H1 (cell line): ENCODE data around the gene RASSF4. TPM values are rescaled to one million over a fixed set of nuclear protein-coding genes. Genes with fewer than 3 reads are reported as not detected.
A peak's percentile ranks its signal among the peaks of the same experiment; 100 is the strongest.

Source experiments
- CTCF ChIA-PET: fragments of 300-600 bp; sonication (Branson Sonifier 250); formaldehyde crosslinking; loops from one replicate; lab custom pipeline; 2021; ENCODE audit not compliant: partially characterized antibody; lab: Charles Lee
- POLR2A ChIA-PET: fragments of 300-600 bp; sonication (Branson Sonifier 250); formaldehyde crosslinking; loops from one replicate; lab custom pipeline; 2021; ENCODE audit warnings: inconsistent platforms; ENCODE audit not compliant: partially characterized antibody; lab: Charles Lee
- DNase-seq, 2 experiments: peaks; one replicate each; pipeline versions ENCODE4 v3.0.0 to v3.0.0-alpha.2; 2010 to 2022; ENCODE audit warnings: low spot score in 2 of 2, low read depth in 1 of 2, mixed read lengths in 1 of 2
- FAIRE-seq: peaks from 2 replicates; lab custom pipeline; 2011; peaks lifted over from hg19 to GRCh38; lab: Jason Lieb, UNC
- H2AFZ ChIP-seq: 2 replicates; pipeline ENCODE4 v1.8.1; 2012; ENCODE audit warnings: low read length, inconsistent platforms
- H2AK5ac ChIP-seq: 2 replicates; pipeline ENCODE4 v1.6.1; 2013; ENCODE audit warnings: low read depth, low read length
- H2BK120ac ChIP-seq: replicated peaks from 2 replicates; pipeline ENCODE3; 2013; ENCODE audit warnings: low read depth, low read length, inconsistent platforms
- H2BK12ac ChIP-seq: 2 replicates; pipeline ENCODE4 v1.6.1; 2013; ENCODE audit warnings: low read depth, low read length
- H2BK15ac ChIP-seq: 2 replicates; pipeline ENCODE4 v1.6.1; 2013; ENCODE audit warnings: low read length
- H2BK20ac ChIP-seq: 2 replicates; pipeline ENCODE4 v1.6.1; 2013; ENCODE audit warnings: low read length
- H2BK5ac ChIP-seq: 2 replicates; pipeline ENCODE4 v1.6.1; 2013; ENCODE audit warnings: low read depth, low read length
- H3K14ac ChIP-seq: 2 replicates; pipeline ENCODE4 v1.6.1; 2013; ENCODE audit warnings: inconsistent platforms; ENCODE audit not compliant: insufficient read length
- H3K18ac ChIP-seq: 2 replicates; pipeline ENCODE4 v1.6.1; 2013; ENCODE audit warnings: low read length; ENCODE audit errors: extremely low read depth
- H3K23ac ChIP-seq: 2 replicates; pipeline ENCODE4 v1.6.1; 2013; ENCODE audit warnings: inconsistent platforms; ENCODE audit not compliant: insufficient read length
- H3K23me2 ChIP-seq: 2 replicates; pipeline ENCODE4 v1.6.1; 2013; ENCODE audit warnings: low read depth, low read length
- H3K27ac ChIP-seq: 2 replicates; pipeline ENCODE4 v1.6.1; 2011; ENCODE audit warnings: low read depth, low read length, inconsistent platforms
- H3K27me3 ChIP-seq, 4 experiments: replicated peaks in 1 of 4; 1 replicate in 1 of 4; 2 replicates in 3 of 4; pipeline versions ENCODE4 v1.6.1 to v1.8.1; 2011 to 2013; ENCODE audit warnings: low read length in 3 of 4, mild to moderate bottlenecking in 3 of 4, inconsistent platforms in 2 of 4, mixed read lengths in 2 of 4, moderate library complexity in 1 of 4; ENCODE audit not compliant: control insufficient read depth in 3 of 4, insufficient read depth in 3 of 4; ENCODE audit errors: extremely low read depth in 1 of 4
- H3K36me3 ChIP-seq, 4 experiments: 2 replicates each; pipeline versions ENCODE4 v1.6.1 to v1.8.1; 2011 to 2013; ENCODE audit warnings: mild to moderate bottlenecking in 4 of 4, low read length in 3 of 4, moderate library complexity in 2 of 4, control low read depth in 1 of 4, inconsistent platforms in 1 of 4; ENCODE audit not compliant: insufficient read depth in 4 of 4, control insufficient read depth in 2 of 4
- H3K4ac ChIP-seq: replicated peaks from 2 replicates; pipeline ENCODE3; 2013; ENCODE audit warnings: low read length, low read depth, mixed read lengths, inconsistent platforms; ENCODE audit not compliant: insufficient read length
- H3K4me1 ChIP-seq, 4 experiments: replicated peaks in 1 of 4; 1 replicate in 1 of 4; 2 replicates in 3 of 4; pipeline versions ENCODE4 v1.6.1 to v1.8.1; 2011 to 2013; ENCODE audit warnings: low read length in 3 of 4, inconsistent platforms in 2 of 4, mixed read lengths in 1 of 4; ENCODE audit not compliant: insufficient read depth in 4 of 4, control insufficient read depth in 3 of 4
- H3K4me2 ChIP-seq, 2 experiments: 2 replicates each; pipeline versions ENCODE4 v1.6.1 to v1.8.1; 2011 to 2013; ENCODE audit warnings: low read depth in 2 of 2, low read length in 2 of 2, control low read depth in 1 of 2, inconsistent platforms in 1 of 2, mild to moderate bottlenecking in 1 of 2; ENCODE audit not compliant: insufficient read depth in 1 of 2
- H3K4me3 ChIP-seq, 4 experiments: fragments of 200-600, 300-600 bp in 1 of 4; sonication (generic), shearing (Covaris generic), sonication (Bioruptor Twin) in 1 of 4; 2 replicates each; pipeline versions ENCODE4 v1.5.1 to v1.8.1; 2011 to 2016; ENCODE audit warnings: low read length in 4 of 4, low read depth in 3 of 4, control low read depth in 2 of 4, inconsistent platforms in 2 of 4, mild to moderate bottlenecking in 2 of 4, mixed read lengths in 1 of 4, moderate library complexity in 1 of 4; ENCODE audit not compliant: insufficient read depth in 2 of 4; ENCODE audit errors: extremely low read depth in 1 of 4
- H3K56ac ChIP-seq: replicated peaks from 2 replicates; pipeline ENCODE3; 2013; ENCODE audit warnings: low read depth, mild to moderate bottlenecking, mixed read lengths, low read length, inconsistent platforms; ENCODE audit not compliant: insufficient read length
- H3K79me1 ChIP-seq: 2 replicates; pipeline ENCODE4 v1.6.1; 2013; ENCODE audit warnings: low read depth, low read length, control low read depth
- H3K79me2 ChIP-seq, 2 experiments: 2 replicates each; pipeline versions ENCODE4 v1.6.1 to v1.8.1; 2012 to 2013; ENCODE audit warnings: low read length in 2 of 2, mild to moderate bottlenecking in 2 of 2, inconsistent platforms in 1 of 2; ENCODE audit not compliant: insufficient read depth in 2 of 2, control insufficient read depth in 1 of 2
- H3K9ac ChIP-seq, 4 experiments: replicated peaks in 1 of 4; 1 replicate in 1 of 4; 2 replicates in 3 of 4; pipeline versions ENCODE4 v1.6.1 to v1.8.1; 2011 to 2013; ENCODE audit warnings: low read depth in 3 of 4, low read length in 3 of 4, control low read depth in 2 of 4, mild to moderate bottlenecking in 2 of 4, moderate library complexity in 2 of 4, inconsistent platforms in 1 of 4; ENCODE audit errors: extremely low read depth in 1 of 4
- H3K9me3 ChIP-seq, 2 experiments: 2 replicates each; pipeline versions ENCODE4 v1.6.1 to v1.8.1; 2012 to 2013; ENCODE audit warnings: mild to moderate bottlenecking in 2 of 2, moderate library complexity in 2 of 2, control low read depth in 1 of 2, inconsistent platforms in 1 of 2, low read depth in 1 of 2, low read length in 1 of 2, mixed read lengths in 1 of 2; ENCODE audit not compliant: insufficient read depth in 2 of 2
- H4K20me1 ChIP-seq, 2 experiments: replicated peaks in 1 of 2; 2 replicates each; pipeline versions ENCODE3 to v1.8.1; 2011 to 2013; ENCODE audit warnings: inconsistent platforms in 2 of 2, low read length in 2 of 2, mild to moderate bottlenecking in 1 of 2; ENCODE audit not compliant: insufficient read depth in 2 of 2, control insufficient read depth in 1 of 2
- H4K5ac ChIP-seq: 2 replicates; pipeline ENCODE4 v1.6.1; 2013; ENCODE audit warnings: low read length, low read depth, mixed read lengths, inconsistent platforms; ENCODE audit not compliant: insufficient read length
- H4K8ac ChIP-seq: 2 replicates; pipeline ENCODE4 v1.8.0; 2013; ENCODE audit warnings: mild to moderate bottlenecking, moderate library complexity, low read length, inconsistent platforms; ENCODE audit not compliant: insufficient read depth; ENCODE audit errors: extremely low read depth
- H4K91ac ChIP-seq: replicated peaks from 2 replicates; pipeline ENCODE3; 2013; ENCODE audit warnings: low read length, mixed read lengths, inconsistent platforms; ENCODE audit not compliant: insufficient read length
- CBX5 ChIP-seq: fragments of 300-800, 300-1000 bp; sonication (generic); IDR thresholded peaks from 2 replicates; pipeline ENCODE4 v1.7.1; 2016; ENCODE audit warnings: antibody characterized with exemption, low read length, low read depth
- CREB1 ChIP-seq: IDR thresholded peaks from 2 replicates; pipeline ENCODE4 v1.6.1; 2012; ENCODE audit warnings: inconsistent platforms
- GTF2F1 ChIP-seq: IDR thresholded peaks from 2 replicates; pipeline ENCODE4 v1.6.1; 2012; ENCODE audit warnings: low read depth, low read length, improper control_type of control experiment, borderline replicate concordance
- JUN ChIP-seq: IDR thresholded peaks from 2 replicates; pipeline ENCODE4 v1.6.1; 2011; ENCODE audit warnings: low read depth, mild to moderate bottlenecking, improper control_type of control experiment, low read length
- KDM5A ChIP-seq: fragments of 200-600 bp; IDR thresholded peaks from 2 replicates; pipeline ENCODE4 v1.7.1; 2012; ENCODE audit warnings: mild to moderate bottlenecking, low read length, inconsistent platforms, mixed read lengths
- NRF1 ChIP-seq: IDR thresholded peaks from 2 replicates; pipeline ENCODE4 v1.6.1; 2011; ENCODE audit warnings: mild to moderate bottlenecking, low read depth, low read length, improper control_type of control experiment
- SP1 ChIP-seq: IDR thresholded peaks from 2 replicates; pipeline ENCODE4 v1.6.1; 2011; ENCODE audit warnings: low read depth, low read length
- TAF1 ChIP-seq: IDR thresholded peaks from 2 replicates; pipeline ENCODE4 v1.6.1; 2011; ENCODE audit warnings: mild to moderate bottlenecking, low read depth, low read length
- TBP ChIP-seq: IDR thresholded peaks from 2 replicates; pipeline ENCODE4 v1.6.1; 2011; ENCODE audit warnings: low read depth, low read length, improper control_type of control experiment
- WGBS, 2 experiments: shearing (Covaris generic) in 1 of 2; methylation state at CpG; one replicate each; pipeline versions ENCODE4 v1.1.6 to v1.1.7; 2013 to 2015; ENCODE audit warnings: low lambda C conversion rate in 2 of 2, mixed read lengths in 2 of 2, inconsistent platforms in 1 of 2, low coverage in 1 of 2, missing lambda C conversion rate in 1 of 2; ENCODE audit not compliant: insufficient replicate concordance in 2 of 2, insufficient coverage in 1 of 2, insufficient read length in 1 of 2; ENCODE audit errors: extremely low coverage in 1 of 2, missing lambda C conversion rate in 1 of 2; 5-methylcytosine and 5-hydroxymethylcytosine counted together
- polyA plus RNA-seq, 7 experiments: library from polyadenylated mRNA; depleted of rRNA in 3 of 7; stranded (reverse) in 5 of 7; unstranded in 2 of 7; fragments of >200 nt in 5 of 7; fragments of 200-250 nt in 2 of 7; gene quantifications; 1 replicate in 5 of 7; 2 replicates in 1 of 7; 4 replicates in 1 of 7; pipeline versions ENCODE4 v1.2.1 to v1.2.3, GENCODE V29; 2011 to 2013; ENCODE audit warnings: missing spikeins in 2 of 7, mixed read lengths in 2 of 7
- total RNA-seq: library from RNA; stranded (reverse); fragmentation: NEBNext Ultra II Directional; extraction: Animal tissue kit (Norgen Biotek cat#: 25700); gene quantifications from 2 replicates; pipeline ENCODE4 v1.2.1, GENCODE V29; 2021

Gene RASSF4
- total and polyA plus RNA-seq, 2 of the 8 experiments (the other 6 are each of a cell fraction or from before 2014, with no cell fraction given) = 14.3 to 14.5 TPM

DNA sequence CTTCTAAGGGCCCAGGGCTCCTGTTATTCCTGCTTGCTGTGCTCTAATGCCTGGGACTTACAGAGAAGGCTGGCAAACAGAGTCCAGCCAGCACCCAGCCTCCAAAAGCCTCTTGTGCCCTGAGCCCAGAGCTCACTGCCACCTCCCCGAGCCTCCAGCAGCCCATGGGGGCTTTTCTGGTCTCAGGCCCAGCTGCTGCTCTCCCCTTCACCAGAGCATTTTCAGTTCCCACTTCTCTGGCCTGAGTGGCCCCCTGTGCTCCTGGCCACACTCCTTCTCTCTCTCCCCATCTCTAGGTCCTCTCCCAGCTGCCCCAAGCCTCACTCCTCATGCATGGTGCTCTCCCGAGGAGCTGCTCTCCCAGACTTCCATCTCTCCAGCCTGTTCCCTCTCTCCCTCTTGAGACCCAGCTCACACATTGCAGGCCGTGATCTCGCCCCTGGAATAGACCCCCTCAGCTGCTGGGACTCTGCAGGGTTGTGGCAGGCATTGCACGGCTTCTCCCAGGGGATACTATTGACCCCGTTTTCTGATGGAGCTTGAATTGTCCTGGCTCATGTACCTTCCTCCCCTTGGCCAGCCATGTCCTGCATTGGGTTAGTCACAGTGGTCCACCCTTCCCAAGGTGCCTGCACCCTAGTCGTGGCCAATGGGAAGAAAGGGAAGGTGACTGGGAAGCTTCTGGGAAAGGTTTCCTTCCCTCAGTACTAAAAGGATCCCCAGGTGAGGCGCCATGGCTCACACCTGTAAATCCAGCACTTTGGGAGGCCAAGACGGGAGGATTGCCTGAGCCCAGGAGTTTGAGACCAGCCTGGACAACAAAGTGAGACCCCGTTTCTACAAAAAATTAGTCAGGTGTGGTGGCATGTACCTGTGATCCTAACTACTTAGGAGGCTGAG lies 9.0 kb upstream of the RASSF4 start:
- Histone ChIP-seq H3K18ac (no peak overlapping the region), H3K9me3 (no peaks in the 10 kb centered on the region), H3K79me1 (no peaks in the 10 kb centered on the region; the same call in 1 of the 2 replicates), H3K36me3 (no peaks in the 10 kb centered on the region), H3K56ac (no peak overlapping the region), H3K23me2 (no peaks in the 10 kb centered on the region), H4K91ac (no peak overlapping the region), H2BK20ac (no peak overlapping the region), H3K79me2 (no peaks in the 10 kb centered on the region), H2BK15ac (no peak overlapping the region), H2BK12ac (no peak overlapping the region), H2AFZ (no peak overlapping the region), H2BK5ac (no peak overlapping the region), H3K4ac (no peak overlapping the region), H3K4me3 (no peak overlapping the region), H4K8ac (no peak overlapping the region), H3K23ac (no peak overlapping the region), H4K5ac (no peak overlapping the region), H3K27ac (no peak overlapping the region), H3K14ac (no peak overlapping the region), H2BK120ac (no peak overlapping the region), H3K27me3 (no peaks in the 10 kb centered on the region; a peak in 1 of 7 replicates), H3K9ac (no peak overlapping the region), H4K20me1 (no peaks in the 10 kb centered on the region), H3K4me1 (peaks cover 0 to 7% (median 0%) of the 10 kb centered on the region in 4 experiments; a peak in 2 of 7 replicates), H2AK5ac (no peak overlapping the region), H3K4me2 (no peak overlapping the region)
- POLR2A ChIA-PET = interaction anchor here (1.0 to 2.9 kb wide), 3 partner anchors 13 to 28 kb away, joined by 3 to 17 read pairs (median 4); partner anchors contain the start of gene DEPP1
- FAIRE-seq = no peak
- WGBS, 2 experiments = 92% methylated on average over 8 of the region's 10 CpGs; no CpG with 5 or more reads in 1 of the 2 experiments
- CTCF ChIA-PET = interaction anchor here (1.0 to 13.4 kb wide), 7 partner anchors 15 to 45 kb away, joined by 3 to 143 read pairs (median 5); partner anchors contain the start of gene DEPP1
- DNase-seq = peak in 1 of 2 experiments; percentile 28
- TF ChIP-seq CREB1 (no peak), GTF2F1 (no peak), TAF1 (no peak), SP1 (no peak), NRF1 (no peak), TBP (no peak), JUN (no peak), CBX5 (no peak), KDM5A (no peak)
